Ecto neural progenitor cell (in vitro differentiated cells): ENCODE data around the gene P4HA3.

Source experiments
- DNase-seq: peaks from one replicate; pipeline ENCODE4 v3.0.0-alpha.2; 2018; ENCODE audit warnings: low spot score

Gene P4HA3

DNA sequence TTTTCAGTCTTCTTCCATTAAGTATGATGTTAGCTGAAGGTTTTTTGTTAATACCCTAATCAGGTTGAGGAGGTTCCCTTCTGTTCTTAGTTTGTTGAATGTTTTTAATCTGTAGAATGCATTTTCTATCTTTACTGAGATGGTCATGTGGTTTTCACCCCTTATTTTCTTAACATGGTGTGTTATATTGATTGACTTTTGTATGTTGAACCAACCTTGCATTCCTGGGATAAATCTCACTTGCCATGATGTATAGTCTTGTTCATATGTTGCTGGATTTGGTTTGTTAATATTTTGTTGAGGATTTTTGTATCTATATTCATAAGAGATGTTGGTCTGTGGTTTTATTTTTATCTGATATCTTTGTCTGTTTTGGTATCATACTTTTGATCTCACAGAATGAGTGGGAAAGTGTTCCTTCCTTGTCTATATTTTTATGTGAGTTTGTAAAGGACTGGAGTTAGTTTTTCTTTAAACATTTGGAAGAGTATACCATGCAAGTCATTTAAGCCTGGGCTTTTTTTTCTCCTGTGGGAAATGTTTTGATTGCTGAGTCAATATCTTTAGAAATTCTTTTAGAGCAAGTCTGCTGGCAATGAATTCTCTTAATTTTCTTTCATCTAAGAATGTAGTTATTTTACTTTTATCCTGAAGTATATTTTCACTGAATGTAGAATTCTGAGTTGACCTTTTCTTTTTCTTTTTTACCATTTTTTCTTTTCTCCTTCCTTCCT, 5.5 kb upstream of the P4HA3 start:
- no peak for DNase-seq

DNA sequence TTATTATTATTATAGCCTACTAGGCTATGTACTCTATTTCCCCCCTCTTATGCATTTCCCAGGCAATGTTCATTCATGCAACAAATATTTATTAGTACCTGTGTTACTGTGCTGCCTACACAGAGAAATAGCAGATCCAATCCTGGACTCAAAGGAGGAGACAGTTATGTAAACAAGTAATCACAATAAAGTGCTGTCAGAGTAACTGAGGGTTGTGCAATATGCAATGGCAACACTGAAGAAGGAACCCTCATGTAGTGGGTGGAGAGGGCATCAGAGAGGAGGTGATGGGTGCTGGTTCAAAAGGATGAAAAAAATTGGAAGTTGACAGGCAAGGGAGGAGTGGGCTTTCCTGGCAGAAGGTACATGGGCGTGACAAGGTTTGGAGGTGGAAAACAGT, 886 bp upstream of the P4HA3 start:
- no peak for DNase-seq

DNA sequence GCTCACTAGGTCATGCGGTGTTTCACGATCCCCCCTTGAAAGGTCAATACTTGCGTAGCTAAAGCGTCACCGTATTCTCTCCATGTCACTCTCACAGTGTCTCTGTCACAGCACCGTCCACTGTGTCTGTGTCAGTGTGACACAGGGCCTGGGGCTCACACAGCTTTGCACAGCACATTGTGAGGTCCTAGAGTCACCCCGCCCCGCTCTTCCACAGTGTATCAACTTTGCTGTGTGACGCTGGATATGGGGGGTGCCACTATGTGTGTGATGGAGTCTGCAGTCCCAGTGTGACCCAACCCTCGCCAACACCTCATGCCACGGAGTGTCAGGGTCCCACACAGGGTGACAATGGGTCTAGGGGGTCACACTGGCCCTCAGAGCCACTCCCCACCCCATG, 583 bp downstream of the P4HA3 start:
- DNase-seq = no peak

DNA sequence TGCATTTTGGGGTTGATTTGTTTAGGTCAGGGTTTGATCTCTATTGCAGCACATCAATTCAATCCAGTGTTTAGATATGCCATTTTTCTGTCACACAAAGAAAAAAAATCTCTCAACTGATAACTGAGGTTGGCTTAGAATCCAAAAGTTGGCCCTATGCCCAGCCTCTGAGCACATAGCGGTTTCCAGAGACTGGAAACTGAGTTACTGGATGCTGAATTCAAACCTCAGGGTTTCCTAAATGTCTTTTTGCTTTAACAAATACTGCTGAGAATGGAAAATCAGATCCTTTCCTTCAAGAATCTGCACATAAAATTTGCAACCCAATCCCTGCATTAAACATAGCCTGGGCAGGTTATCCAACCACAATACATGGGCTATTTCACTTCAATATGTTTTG, 4.0 kb downstream of the P4HA3 start:
- DNase-seq = no peak

DNA sequence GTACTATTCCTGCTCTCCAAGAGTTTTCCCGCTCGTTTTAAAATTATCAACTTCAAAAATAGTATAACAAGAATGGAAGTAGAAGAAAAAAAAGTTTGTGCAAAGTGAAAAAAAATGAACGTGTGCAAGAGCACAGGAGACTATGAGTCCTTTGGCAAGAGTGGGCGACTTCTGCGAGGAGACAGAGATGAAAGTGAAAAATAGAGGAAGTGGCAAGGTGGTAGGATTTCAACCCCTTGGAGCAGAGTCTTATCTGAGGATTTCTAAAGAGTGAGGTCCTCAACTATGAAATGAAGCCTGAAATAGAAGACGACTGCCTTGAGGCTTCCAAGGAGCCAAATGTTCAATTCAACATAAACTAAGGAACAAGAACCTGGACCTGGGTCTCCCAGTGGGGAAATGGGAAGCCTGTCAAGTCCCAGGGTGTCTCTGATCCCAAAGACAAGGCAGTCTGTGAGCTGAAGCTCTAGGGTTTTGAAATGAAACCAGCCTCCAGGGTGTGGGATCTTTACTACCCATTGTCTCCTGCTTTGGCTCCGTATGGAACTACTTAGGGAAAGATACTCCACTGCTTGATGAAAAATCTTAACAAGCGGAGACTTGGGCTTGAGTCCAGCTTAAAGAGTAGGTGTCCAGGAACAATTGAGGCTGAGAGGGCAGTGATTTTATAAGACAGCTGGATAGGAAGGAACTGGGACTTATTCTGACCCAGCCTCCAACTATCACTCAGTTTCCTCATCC, 4.8 kb downstream of the P4HA3 start:
- DNase-seq = no peak

DNA sequence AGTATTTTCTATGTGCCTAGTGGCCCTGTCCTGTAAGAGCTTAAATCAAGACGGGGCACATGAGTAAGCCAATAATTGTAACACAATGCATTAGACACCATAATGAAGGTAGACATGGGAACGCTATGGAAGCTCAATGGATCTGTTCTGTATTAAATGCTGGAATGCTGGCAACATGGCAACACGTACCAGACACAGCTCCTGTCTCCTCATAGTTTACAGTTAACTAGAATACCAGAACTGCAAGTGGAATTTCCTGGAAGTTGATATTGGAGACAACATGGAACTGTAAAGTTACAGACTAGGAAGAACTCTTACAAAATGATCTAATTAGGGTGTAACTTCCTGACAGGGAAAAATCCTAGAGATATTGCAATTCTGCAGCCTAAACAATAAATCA, 12.4 kb downstream of the P4HA3 start:
- no peak for DNase-seq

DNA sequence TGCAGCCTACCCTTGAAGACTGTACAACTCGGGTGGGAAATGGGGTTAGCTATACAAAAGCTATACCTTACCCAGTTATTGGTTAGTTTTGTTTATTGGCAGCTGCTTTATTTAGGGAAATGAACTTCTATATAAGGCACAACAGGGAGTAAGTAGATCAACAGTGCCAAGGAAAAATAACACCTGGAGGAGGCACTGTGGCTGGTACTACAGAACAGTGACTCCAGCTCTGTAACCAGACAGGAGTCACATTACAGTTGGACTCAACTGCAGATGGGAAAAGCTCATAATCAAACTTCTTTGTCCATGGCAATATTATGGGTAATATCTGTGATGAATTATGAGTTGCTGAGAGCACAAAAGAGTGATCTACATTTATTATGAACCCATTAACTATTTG, 14.0 kb downstream of the P4HA3 start:
- no peak for DNase-seq

DNA sequence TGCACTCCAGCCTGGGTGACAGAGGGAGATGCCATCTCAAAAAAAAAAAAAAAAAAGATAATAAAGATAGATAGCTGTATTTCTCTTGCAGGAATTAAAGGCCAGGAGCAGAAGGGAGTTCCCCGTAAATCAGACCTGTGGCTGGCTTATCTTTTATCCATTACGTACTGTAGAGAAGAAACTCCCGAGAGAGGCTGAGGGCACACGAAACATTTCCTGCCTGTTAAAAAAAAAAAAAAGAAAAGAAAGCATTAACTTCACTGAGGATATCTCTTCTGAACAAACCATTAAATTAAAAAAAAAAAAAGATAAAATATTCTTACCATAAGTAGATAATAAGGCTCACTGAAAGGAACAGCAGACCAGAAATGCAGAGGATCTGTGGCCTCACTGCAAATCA, 22.5 kb downstream of the P4HA3 start:
- no peak for DNase-seq

DNA sequence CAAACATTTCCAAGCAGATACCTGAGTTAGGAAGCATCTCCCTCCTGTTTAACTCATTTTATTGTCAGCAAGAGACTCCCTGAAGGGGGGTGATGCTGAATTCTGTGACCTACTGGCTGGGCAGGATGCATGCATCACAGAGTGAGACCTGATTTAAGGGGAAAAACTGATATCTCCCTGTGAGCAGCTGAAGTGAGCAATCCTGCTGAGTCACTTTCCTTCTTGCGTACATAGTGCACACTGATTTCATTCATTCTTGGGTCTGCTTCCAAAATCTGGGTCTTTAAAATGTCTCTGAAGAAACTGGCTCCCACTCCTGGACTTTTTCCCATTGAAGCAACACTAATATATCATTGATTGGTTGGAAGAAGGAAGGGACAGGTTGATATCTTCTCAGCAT, 23.3 kb downstream of the P4HA3 start:
- DNase-seq = no peak

DNA sequence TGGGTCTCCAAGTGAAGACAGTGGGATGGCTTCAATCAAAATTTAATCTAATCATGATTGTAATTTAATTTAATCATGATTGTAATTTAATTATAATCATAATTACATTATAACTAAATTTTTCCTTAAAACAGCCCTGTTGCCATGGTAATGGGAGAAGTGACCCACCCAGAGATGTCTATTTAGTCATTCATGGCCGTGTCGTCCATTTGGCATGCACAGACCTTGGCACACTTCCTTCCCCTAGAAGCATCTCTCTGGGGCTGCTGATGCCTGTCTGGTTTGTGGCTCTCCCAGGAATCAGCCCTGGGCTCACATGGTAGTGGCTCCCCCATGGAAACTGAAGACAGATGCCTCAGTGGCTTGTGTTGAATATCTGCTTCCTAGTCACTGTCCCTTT, 27.0 kb downstream of the P4HA3 start:
- DNase-seq = no peak

DNA sequence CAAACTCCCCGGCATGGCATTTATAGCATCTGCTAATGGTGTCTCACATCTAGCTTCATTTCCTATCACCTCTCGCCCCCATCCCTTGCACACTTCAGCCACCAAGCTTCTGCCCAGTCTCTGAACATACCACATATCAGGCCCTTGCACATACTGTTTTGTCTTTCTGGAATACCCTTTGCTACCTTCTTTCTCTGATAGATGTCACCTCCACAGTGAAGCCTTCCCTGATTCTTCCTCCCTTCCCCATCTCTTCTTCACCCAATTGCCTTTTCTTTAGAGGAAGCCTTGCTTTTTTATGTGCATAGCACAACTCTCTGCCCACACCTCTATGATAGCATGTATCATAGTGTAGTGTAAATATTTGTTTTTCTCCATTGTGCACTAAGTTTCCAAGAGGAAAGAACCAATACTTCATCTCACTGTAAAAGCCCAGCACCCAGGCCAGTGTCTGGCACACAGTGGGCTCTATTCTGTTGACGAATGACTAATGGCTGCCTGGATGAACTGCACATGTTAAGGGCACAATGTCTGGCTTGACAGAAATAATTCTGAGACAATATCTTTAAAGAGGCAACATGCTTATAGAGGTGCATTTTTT, 27.8 kb downstream of the P4HA3 start:
- DNase-seq = no peak

DNA sequence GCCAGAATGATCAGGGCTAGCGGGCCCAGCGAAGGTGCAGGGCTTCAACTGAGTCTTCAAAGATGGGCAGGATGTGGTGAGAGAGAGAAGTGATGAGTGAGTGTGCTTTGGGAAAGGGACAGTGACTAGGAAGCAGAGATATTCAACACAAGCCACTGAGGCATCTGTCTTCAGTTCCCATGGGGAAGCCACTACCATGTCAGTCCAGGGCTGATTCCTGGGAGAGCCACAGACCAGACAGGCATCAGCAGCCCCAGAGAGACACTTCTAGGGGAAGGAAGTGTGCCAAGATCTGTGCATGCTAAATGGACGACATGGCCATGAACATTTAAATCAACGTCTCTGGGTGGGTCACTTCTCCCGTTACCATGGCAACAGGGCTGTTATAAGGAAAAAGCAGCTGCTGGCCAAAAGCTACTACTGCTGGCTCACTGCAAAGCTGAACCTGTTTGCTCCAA, 28.5 kb downstream of the P4HA3 start:
- no peak for DNase-seq

DNA sequence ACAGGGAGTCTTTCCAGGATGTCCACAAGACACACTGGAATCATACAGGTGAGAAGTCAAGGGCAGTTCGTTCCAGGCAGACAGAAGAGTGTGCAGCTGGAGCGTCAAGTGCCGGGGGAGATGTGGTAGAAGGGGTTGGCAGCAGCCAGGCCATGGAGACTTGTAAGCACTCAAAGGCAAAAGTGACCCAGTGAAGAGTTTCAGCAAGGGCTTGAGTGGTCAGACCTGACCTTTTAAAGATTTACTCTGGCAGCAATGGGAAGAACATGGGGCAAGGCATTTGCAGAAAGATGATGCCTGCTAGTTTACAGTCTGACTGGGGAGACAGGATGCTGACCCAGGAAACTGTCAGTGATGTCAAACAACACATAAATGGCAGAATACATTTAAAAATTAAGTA, 29.0 kb downstream of the P4HA3 start:
- DNase-seq = no peak

DNA sequence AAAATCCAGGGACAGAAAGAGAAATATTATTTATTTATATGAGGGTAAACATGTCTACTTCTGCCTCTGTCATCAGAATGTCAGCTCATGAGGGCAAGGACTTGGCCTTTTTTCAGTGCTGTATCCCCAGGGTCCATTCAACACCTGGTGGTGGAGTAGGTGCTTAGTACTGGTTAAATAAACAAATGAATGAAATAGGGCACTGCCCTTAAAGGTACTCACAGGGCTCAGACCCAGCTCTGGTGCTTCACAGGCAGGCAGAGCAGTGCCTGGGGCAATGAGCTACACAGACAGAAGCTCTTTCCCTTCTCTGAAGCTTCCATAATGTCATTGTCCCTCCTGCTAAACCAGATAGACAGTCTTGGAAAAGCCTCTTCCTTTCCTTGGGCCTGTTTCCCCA, 30.9 kb downstream of the P4HA3 start:
- no peak for DNase-seq

DNA sequence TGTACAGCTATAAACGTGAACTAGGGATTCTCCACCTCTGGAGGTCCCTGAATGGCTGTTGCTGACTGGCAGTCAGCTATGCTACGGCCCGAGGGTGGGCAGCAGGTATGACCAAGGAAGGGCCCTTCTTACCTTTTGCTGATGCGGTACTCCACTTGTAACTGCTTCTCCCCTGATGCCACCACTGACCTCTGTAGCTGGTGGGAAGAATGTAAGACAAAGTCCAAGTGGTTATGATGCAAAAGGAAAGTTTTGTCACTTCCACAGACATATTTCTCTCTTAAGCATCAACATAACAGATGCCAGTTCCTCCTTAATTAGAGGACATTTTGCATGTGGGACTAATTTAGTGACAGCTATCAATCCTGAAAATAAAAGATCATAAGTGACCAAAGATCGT, 32.2 kb downstream of the P4HA3 start:
- no peak for DNase-seq

DNA sequence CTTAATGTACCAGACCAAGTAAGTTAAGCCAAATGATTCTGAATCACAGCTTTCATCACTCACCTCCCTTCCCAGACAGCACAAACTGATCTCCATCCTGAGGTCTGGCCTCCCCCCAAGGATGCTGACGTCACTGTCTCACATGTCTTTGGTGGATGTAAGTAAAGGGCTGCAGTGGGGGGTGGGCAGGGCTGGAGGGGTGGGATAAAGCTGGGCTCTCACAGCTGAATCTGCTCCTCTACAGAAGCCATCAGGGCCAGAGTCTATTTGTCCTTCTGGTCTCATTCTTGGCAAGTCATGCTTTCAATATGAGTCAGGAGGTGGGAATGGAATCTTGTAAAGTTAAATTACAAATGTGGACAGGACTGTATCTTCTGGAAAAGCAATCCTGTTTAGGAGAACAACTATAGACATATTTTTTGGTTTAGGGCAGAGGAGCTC, 32.7 kb downstream of the P4HA3 start:
- no peak for DNase-seq

DNA sequence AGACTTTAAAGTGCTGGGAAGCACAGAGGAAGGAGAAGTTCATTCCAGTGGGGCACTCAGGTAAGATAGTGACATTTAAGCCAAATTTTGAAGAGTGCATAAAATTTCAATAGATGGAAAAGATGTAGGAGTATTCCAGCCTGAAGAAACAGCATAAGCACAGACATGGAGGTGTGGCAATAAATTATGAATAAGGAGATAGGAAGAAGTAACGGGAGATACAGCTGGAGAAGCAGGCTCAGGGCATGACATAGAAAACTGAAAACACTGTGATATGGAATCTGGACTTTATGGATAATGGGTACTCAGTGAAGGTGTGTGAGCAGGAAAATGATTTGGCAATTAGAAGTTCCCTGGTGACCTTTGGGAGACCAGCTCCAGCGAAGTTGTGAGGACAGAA, 33.3 kb downstream of the P4HA3 start:
- DNase-seq = no peak

DNA sequence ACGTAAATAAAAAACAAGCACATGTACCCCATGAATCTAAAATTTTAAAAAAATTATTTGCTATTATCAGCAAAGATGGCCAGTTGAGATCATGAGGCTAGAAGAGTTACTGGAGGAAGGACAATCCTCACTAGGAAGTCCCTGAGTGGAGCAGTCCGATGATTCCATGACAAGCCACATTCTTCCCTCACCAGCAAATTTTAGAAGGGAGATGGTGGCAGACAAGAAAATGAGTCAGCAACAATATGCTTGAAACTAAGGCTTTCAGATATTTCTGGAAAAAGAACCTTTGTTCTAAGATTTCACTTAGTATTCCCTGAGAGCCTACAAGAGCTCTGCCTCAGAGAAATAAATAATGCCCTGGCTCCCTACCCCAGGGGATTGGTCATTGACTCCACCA, 34.9 kb downstream of the P4HA3 start:
- DNase-seq = no peak

DNA sequence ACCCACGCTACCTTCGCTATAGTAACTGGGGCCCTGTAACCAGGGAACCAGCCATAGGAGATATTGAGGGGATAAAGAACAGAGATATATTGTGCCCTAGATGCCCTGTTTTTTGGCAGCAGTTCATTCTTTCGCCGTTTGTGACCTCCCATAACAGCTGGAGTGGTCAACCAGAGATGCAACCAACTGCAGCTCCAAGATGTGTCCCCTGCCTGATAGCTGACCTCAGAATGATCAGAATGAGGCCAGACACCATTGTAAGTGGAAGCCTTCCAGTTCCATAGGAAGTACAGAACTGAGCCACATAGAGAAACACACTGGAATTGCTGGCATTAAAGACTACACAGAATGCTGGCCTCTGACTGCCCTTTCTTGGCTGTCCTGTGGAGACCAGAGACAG, 39.2 kb downstream of the P4HA3 start:
- DNase-seq = no peak

DNA sequence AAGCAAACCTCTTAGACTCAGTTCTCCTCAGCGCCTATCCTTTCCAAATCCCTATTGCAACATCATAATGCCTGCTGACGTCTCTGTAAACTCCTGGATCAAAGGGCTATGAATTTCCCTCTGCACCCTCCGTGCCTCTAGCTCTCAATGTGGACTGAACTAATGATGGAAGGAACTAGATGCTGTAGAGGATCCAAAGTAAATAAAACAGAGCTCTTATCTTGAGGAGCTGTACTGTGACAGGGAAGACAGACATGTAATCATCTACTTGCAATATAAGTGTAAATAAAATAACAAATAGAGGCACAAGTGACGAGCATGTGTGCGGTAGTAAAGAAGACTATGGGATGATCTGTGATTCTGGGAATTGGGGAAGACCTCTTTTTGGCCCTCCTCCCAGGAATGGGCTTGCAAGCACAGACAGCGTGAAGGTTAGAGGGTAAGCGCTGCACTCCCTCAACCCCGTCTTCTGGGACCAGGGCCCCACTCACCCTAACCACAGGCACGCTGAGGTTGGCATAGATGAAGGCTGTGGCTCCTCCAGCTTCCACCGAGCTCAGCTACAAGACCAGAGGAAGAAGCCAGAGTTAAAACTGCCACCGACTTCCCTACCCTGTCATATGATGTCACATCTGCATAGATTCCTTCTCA, 42.2 kb downstream of the P4HA3 start:
- no peak for DNase-seq

DNA sequence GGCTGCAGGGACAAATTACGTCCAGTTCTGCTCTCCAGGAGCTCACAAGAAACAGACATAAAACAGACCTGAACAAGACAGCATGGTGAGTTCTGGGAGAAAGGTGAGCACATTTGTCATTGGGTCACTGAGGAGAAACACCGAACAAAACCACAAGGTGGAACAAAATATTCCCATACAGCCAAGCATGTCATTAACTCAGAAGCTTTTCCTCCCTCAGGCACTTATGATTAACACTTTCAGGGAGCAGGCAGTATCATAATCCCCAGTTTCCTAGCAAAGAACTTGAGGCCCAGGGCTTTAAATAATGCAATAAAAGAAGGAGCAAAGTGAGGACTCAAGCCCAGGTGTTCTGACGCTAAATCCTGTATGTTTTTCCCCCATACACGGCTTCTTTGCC, 43.0 kb downstream of the P4HA3 start:
- DNase-seq = no peak

DNA sequence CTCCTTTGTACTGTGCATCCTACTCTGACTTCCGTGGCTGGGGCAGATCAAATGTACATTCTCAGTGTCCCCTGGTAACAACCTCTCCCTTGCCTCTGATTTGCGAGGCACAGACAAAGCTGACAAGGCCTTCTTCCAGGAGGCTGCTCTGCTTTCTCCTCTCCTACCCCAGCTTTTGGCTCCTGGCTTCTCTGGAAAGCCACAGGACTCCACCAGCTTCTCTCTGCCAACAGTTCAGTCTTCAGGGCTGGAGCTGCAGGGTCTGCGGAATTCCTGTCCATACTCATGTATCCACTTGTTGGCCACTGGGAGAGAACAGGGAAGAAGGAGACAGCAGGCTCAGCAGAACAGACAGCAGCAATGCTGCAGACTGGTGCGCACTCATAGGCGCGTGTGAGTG, 44.4 kb downstream of the P4HA3 start:
- DNase-seq = no peak

DNA sequence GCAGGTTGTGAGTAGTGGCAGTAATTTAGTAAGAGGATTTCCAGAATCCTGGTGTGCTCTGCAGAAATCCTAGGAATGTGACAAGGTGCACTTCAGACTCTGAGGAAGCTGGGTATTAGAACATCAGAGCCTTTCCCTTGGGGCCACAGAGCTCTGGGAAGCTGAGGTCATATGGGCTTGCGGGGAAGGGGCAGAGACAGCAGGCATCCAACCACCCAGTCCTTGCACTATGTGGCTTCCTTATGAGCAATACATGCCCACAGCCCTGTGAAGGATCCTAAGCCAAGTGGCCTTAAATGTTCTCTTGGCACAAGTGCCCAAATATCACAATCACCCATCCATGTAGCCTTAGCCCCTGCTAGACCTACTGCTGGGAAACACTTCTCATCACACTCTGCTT, 46.2 kb downstream of the P4HA3 start:
- DNase-seq = no peak
